Limb (tissue), 2 donors: ENCODE results near the gene LCE6A.

Experiments
- DNase-seq, 2 donors: peaks; one replicate each; pipeline ENCODE4 v3.0.0-alpha.2; 2016; ENCODE audit errors: extremely low spot score in 2 of 2

The LCE6A gene

GRCh38 chr1:152873495-152873894 lies 30.8 kb downstream of the LCE6A start:
- peak in 1 of 2 donors; percentile 6 for DNase-seq

DNA sequence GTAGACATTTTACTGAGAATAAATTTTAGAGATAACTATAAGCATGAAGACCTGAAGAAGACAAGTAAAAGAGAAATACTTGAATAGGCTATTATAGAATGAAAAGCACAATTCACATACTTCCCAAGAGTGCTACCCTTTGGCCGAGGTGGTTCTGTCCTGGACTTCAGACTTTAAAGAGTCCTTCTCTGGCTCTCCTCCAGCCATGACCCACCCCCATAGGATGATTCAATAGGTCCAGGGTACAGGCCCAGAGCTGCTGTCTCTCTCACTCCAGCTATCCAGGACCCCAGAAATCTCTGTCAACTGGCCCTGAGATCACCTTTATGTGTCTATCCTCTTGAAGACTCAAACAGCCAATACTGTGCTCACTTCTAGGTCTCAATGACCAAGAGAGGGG lies 34.2 kb downstream of the LCE6A start:
- no peak for DNase-seq

GRCh38 chr1:152878042-152878441 lies 35.4 kb downstream of the LCE6A start, which contains the start of gene SMCP:
Gene SMCP (plus strand): TSS chr1:152878322. CDS start chr1:152884423, 6,101 bp downstream.
- DNase-seq: no peak

DNA sequence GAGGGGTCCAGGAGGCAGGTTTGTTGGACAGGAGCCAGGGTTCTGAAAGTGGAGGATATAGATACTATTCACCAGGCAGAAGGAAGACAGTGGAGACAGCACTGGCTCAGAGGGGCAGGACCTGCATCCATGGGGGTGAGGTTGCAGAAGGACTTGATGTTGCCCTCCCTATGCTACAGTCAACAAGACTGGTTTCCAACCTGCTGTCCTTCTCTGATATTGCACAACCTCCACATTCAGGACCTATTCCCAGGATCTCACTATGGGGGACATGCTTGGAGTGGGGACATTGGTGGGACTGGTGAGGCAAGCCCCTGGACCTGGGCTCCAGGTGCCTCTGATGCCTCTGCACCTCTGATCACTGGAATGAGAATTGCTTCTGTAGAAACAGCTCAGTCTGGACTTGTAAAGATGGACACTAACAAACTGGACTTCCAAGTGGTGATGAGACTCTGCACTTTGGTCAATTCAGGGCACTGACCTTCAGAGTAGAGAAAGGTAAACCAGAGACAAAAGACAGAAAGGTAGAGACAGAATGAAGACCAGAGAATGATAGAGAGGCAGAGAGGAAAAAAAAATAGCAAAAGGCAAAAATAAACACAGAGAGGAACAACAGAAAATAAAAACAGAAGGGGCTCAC lies 37.0 kb downstream of the LCE6A start:
- DNase-seq: no peak

DNA sequence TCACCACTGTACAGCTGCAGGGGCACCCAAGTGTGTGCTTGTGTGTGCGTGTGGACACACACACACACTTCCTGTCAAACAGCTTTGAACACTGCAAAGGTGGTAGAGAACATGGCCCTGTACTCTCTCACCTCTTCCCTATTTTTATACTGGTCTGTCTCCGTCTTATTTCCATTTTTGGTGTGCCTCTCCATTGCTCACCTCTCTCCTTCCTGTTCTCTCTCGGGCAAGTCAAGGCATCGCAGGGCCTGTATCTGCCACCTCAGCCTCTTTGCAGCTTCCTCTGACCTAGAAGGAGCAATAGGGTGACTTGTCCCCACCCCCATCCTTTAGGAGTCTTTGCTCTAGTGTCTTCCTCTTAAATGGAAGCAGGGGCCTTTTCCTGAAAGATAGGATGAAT lies 37.7 kb downstream of the LCE6A start:
- DNase-seq: no peak

DNA sequence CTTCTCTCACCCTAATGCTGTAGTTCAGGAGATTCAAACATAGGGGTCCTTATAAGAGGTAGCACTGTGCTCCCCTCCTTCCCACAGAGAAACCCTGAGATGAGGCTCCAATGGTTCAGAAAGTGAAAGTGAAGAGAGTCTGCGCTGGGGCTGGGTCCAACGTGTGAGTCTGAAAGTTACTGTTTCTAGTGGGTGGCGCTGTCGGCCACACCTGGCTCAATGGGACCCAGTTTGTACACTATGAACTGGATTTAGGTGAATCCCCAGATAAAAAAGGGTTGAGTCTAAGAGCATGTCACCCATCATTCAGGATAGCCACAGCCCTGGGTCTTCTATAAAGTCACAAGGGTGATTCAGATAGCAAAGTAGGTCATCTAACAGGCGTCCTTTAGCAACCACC lies 38.3 kb downstream of the LCE6A start:
- no peak for DNase-seq

- DNase-seq: no peak
Measured at GRCh38 chr1:152884085-152884484, 41.4 kb downstream of the LCE6A start.

GRCh38 chr1:152884506-152884905 lies 41.9 kb downstream of the LCE6A start:
- DNase-seq: no peak

DNA sequence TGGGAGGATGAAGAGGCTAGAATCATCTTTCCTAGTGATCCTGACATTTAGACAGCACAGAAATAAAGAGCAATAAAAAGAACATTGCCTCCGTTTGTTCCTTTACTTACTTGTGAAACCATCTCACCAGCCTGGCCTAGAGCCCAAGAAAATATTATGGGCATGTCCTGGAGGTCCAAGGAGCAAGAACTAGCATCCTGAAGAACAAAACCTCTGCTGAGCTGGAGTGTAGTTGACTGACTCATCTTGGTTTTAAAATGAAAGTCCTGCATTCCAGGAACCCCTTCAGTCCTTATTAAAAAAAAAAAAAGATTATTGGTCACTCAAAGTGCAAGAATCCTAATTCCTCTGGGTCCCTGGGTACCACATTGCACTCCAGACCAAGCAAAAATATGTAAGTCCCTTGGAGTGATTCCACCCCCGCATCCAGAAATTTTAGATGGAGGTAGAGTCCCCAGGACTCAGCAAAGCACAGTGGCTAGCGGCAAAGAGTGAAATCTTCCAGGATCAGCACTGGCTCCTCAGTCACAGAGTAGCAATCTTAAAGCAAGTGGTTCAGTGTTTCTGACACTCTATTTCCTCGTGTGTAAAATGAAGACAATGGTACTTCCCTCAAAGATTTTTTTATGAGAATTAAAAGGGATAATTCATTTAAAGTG lies 42.4 kb downstream of the LCE6A start:
- DNase-seq: no peak

DNA sequence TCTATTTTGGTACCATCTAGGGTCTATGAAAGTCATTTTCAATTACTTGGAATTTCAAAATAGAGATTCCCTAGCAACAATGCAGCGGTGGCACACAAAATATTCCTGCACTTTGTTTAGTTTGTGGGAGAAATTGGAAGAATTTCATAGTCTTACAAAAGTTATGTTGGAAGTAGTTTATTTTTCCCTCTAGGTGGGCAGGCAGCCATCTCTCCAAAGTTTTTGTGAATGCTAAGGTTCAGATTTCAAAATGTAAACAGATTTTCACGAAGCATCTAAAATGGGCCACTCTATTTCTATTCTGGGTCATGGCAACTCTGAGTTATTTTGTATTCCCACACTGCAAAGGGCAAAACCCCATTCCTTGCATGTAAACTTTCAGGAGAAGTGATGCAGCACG lies 43.4 kb downstream of the LCE6A start:
- DNase-seq: peak in 1 of 2 donors; percentile 5

GRCh38 chr1:152886758-152887409 lies 44.2 kb downstream of the LCE6A start:
- no peak for DNase-seq

DNA sequence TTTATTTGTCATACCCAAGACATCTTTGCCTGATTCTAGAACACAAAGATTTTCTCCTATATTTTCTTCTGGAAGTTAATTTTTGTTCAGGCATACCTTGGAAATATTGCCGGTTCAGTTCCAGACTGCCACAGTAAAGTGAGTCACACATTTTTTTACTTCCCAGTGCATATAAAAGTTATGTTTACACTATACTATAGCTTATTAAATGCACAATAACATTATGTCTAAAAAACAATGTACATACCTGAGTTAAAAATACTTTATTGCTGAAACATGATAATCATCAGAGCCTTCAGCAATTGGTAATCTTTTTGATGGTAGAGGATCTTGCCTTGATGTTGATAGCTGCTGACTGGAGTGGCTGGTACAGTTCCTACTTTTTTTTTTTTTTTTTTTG lies 45.5 kb downstream of the LCE6A start:
- no peak for DNase-seq
